D341Med (cell line): ENCODE measurements around the gene MRPS12.

Experiments
- DNase-seq: peaks from one replicate; pipeline ENCODE4 v3.0.0; 2012; ENCODE audit warnings: low spot score

MRPS12 gene

DNA sequence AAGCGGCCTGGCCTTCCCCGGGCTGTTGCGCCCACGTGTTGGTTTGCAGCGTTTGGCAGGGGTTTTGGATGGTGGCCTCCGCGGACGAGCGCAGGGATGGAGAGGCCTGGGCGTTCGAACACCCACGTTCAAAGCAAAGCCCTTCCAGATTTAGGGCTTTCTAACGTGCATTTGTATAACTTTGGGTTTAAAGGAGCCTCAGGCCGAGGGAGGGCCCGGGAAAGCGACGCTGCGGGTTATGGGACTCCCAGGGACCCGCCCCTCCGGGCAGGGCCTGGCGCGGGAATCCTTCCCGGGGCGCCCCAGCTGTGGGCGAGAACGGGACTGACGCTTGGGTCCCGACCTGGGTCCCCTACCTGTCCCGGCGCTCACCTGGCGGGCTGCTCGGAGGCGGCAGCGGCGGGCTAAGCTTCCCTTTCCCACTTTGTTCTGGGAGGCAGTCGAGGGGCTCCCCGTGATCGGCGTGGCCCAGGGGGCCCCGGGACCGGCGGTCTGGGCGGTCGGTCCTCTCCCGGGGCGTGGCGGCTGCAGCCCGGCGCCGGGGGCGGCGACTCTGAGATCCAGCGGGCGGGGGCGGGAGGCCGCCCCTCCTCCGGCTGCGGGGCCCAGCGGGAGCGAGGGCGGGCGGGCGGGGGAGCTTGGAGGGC lies 44.6 kb downstream of the MRPS12 start, which contains the start of gene FBXO17:
Gene FBXO17 (minus strand): TSS at position 529 of the 647 bp plus-strand sequence. CDS start 25,423 bp downstream, outside the sequence.
- DNase-seq: peak; percentile 83

- DNase-seq: no peak
Measured at GRCh38 chr19:38975861-38976271, 45.1 kb downstream of the MRPS12 start.

GRCh38 chr19:38977445-38978325 lies 46.9 kb downstream of the MRPS12 start:
- no peak for DNase-seq

DNA sequence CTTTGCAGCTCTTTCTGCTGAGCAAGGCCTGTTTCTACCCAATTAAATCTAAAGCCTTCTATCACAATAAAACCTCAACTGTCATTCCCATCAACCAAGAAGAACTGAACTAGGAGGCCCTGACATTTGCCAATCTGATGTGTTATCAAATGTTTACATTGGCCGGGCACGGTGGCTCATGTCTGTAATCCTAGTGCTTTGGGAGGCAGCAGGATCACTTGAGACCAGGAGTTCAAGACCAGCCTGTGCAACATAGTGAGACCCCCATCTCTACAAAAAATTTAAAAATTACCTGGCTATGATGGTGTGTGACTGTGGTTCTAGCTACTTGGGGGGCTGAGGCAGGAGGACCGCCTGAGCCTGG lies 47.6 kb downstream of the MRPS12 start:
- DNase-seq: no peak

DNA sequence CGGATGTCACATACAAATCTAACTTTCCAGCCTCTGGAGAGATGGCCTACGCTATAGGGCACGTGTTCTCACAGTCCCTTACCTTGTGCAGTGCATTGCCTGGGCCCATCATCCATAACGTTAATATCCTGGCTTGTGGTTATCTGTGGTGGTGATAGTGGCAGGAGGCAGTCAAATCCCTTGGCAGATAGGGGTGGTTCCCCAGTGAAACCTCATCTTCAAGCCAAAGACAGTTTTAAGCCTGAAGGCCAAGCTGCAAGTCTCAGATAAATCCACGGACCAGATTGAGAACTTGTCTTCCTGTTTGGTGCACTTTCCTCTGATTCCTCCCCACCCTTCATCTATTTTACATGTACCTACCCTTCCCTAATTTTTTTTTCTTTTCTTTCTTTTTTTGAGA lies 49.1 kb downstream of the MRPS12 start:
- DNase-seq: no peak

- DNase-seq: no peak
Measured at GRCh38 chr19:38980583-38981374, 50.0 kb downstream of the MRPS12 start.
